Measurements from ENCODE around the gene FURIN.
"Not testable (repeated sequence)": the region's sequence is repeated elsewhere in the genome, so short reads cannot be mapped to it uniquely, and the experiment has no call there.

Gene FURIN

GRCh38 chr15:90845201-90845949, 23.0 kb upstream of the FURIN start:
- no peak for DNase-seq

DNA sequence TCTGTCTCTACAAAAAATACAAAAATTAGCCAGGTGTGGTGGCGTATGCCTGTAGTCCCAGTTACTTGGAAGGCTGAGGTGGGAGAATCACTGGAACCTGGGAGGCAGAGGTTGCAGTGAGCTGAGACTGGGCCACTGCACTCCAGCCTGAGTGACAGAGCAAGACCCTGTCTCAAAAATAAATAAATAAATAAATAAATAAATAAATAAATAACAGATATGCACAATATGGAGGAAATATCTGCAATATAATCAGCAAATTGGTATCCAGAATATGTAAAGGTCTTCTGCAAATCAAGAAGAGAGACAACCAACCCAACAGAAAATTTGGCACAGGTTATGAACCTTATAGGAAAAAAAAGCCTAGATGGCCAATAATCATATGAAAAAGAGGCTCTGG, 19.0 kb upstream of the FURIN start:
- DNase-seq: not testable (repeated sequence)

DNA sequence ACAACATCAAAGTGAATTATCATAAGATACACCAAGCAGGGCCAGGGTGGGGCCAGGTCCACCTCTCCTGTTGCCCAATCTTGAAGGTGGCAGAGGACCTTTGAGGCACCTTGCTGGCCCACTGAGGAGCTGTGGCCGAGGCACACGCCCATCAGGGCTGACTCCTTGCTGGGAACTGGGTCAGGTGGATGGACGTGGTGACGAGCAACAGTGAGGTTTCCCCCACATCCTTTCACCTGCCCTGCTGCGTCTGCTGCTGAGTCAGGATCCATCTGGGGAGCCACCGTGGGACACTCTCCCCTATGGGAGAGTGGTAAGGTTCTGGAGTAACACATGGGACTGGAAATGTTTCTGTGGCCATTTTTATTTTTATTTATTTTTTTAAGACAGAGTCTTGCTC, 17.3 kb upstream of the FURIN start:
- DNase-seq: no peak

GRCh38 chr15:90851940-90852339, 16.4 kb upstream of the FURIN start:
- DNase-seq: peak; percentile 65

- DNase-seq: no peak
Observed at GRCh38 chr15:90855139-90855538, 13.2 kb upstream of the FURIN start.

DNA sequence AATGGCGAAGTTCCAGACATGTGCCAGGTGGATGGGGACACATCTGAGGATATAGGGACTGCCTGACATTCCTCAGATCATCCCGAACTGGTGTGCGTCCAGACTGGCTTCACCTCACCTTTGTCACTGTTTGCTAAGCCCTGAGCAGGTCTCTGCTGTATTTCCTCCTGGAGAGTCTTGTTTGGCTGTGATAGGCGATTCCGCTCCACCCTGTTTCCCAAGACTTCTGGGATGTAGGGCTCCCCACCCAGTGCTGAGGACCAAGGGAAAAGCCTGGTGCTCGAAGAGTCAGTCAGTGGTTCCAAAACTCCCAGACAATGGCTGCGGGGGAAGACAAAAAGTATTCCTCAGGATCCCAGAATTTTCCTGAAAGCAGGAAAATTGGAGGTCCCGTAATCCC, 11.1 kb upstream of the FURIN start:
- no peak for DNase-seq

- DNase-seq: no peak
Observed at GRCh38 chr15:90857883-90858443, 10.4 kb upstream of the FURIN start.

GRCh38 chr15:90859234-90860131, 8.9 kb upstream of the FURIN start:
- DNase-seq: no peak

GRCh38 chr15:90860450-90860849, 7.9 kb upstream of the FURIN start:
- no peak for DNase-seq

DNA sequence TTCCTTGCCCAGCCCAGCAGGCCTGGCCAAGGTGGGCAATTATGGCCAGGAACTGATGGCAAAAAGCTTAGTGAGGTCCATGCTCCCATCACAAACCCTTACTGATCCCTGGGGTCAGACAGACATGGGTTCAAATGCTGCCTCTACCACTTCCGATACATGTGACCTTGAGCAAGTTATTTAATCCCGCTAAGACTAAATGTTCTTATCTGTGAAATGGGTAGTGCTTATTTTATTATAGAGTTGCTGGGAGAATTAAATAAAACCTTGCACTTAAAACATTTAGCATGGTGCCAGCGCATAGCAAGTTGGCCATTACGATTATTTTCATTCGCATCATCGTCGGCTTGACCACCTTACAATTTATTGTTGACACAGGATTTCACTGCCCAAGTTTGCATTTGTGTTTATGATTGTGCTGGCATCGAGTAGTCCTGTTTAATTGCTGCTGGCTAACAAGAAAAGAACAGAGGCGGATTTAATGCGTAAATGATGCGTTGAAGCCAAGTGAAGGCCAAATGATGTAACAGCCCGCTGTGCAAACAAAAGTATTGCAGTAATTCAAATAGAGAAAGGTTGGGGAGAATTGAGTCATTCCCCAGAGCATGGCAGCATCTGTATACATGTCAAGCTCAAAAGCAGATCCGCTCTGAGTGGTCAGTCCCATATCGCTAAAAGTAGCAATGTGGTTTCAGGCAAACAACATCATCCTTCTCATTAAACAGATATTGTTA, 7.3 kb upstream of the FURIN start:
- DNase-seq: no peak

DNA sequence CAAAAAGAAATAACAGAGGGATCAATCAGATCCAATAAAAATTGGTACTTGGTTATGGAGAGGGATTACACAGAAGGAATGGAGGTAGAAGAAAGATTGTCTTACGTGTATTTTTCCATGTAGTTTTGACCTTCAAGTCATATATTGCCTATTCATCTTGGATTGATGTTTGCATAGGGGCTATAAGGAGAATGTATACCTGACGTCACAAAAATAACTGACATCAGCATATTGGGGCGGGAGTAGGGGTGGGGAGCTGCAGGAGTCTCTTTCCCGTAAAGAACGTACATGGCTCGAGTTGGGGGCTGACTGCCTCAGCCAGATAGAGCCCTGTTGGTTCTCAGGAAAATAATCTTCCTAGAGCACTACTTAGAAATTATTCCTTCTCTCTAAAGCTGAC, 5.9 kb upstream of the FURIN start:
- no peak for DNase-seq

DNA sequence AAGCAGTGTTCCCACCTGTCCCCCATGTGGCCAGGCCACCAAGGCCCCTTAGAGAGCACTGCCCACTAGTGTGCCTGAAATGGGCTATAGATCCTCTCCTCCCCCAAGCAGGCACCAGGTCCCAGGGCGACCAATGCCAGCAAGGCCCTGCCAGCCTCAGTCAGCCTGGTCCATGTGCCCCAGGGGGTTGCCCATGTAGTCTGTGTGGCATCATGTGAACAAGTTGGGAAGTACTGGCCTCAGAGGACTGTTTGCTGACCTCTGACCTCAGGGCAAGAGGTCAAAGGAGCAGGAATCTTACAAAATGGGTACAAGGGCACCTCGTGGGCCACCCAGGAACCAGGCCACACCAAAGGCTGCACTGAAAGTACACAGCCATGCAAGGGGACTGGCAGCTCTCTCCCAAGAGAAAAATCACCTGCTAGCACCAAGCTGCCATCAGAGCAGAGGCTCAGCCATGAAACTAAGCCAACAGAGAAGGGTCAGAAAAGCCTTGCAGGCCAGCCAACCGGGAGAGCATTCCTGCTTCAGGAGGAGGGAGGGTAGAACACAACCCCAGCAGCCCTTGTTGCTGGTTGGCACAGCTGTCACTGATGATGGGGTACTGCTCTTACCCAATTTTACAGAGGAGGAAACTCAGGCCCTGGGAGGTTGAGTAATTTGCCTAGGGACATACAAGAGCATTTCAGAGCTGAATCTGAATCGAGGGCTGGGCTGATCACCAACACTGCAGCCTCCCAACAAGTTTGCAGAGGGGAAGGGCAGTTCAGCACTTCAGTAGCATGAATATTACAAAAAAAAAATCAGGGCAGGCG, 5.2 kb upstream of the FURIN start:
- no peak for DNase-seq

DNA sequence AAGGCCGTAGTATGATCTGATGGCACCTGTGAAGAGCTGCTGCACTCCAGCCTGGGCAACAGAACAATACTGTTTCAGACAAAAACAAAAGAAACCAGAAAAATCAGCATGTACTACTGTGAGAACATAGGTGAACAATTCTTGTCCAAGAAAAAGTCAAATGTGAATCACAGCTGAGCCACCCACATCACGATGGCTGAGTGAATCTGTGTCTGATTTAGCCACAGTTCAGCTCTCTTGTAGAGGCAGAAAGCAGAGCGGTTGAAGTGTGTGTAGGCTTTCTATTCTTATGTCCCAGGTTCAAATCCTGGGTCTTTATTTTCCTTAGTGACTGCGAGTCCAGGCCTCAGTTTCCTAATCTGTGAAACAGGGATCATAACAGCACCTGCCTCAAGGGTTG, 4.4 kb upstream of the FURIN start:
- DNase-seq: no peak

DNA sequence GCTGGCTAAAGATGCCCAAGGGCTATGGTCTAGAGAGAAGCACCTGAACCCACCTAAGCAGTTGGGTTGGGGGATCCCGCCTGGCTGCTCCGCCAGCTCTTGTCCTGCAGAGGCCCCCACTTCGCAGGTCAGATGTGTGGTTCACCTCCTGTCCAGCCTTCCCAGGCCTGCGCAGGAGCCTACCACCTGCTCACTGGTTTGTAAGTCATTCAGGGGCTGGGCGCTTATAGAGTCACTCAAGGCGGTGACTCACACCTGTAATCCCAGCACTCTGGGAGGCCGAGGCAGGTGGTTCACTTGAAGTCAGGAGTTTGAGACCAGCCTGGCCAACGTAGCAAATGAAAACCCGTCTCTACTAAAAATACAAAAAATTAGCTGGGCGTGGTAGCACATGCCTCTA, 3.9 kb upstream of the FURIN start:
- no peak for DNase-seq

DNA sequence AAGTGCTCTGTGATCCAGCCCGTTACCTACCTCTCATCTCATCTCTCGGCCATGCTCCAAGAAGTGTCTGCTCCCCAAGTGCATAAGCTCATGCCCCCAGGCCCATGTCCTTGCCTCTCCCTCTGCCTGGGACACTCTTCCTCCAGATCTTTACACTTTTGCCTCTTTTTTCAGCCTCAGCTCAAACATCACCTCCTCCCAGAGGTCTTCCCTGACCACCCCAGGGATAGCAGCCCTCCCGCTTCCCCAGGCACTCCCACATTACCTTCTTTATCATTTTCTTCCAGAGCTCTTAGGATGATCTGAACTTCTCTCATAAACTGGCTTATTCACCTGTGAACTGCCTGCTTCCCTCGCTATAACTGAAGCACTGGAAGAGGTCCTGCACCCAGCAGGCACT, 2.7 kb upstream of the FURIN start:
- DNase-seq: no peak

DNA sequence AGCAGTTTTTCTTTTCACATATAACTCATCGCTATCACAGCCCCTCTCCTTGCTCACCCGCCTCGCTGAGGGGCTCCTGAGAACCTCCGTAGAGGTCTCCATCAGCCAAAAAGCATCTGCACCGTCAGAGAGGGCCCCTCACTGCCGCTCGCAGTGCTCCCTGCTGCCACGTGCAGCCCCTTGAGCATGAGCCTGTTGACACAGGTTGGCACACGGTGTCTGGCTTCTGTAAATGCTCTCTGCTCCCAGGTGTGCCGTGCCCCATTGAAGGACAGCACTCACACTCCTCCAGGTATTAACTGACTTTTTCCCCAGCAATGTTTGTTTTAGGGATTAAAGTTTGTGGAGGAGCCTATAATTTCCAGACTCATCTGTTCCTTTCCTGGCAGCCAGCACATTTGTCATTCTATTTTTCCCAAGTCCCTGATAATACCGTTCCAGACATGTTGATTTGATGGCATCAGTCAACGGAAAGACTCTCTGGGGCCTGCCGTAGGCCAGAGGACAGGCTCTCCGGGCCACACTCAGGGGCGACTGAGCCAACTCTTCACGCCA, 2.1 kb upstream of the FURIN start:
- no peak for DNase-seq

- no peak for DNase-seq
Observed at GRCh38 chr15:90866800-90867199, 1.6 kb upstream of the FURIN start.

DNA sequence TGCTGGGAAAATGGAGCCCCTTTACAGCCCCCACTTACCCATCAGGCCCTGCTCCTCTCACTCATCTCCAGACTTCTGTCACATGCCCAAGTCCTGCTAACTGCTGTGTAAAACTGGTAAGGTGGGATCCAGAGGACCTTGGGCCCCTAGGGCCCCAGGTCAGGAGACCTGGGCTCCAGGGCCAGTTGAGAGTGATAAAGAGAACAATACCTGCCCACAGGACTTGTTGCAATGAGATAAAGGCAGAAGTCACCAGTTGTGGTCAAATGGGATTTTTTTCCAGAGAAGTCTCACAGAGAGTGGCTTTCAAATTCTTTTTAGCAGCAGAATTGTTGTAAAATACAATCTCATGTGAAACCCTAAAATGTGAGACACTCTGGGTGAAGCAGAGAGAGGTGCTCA, 753 bp downstream of the FURIN start:
- DNase-seq: no peak

DNA sequence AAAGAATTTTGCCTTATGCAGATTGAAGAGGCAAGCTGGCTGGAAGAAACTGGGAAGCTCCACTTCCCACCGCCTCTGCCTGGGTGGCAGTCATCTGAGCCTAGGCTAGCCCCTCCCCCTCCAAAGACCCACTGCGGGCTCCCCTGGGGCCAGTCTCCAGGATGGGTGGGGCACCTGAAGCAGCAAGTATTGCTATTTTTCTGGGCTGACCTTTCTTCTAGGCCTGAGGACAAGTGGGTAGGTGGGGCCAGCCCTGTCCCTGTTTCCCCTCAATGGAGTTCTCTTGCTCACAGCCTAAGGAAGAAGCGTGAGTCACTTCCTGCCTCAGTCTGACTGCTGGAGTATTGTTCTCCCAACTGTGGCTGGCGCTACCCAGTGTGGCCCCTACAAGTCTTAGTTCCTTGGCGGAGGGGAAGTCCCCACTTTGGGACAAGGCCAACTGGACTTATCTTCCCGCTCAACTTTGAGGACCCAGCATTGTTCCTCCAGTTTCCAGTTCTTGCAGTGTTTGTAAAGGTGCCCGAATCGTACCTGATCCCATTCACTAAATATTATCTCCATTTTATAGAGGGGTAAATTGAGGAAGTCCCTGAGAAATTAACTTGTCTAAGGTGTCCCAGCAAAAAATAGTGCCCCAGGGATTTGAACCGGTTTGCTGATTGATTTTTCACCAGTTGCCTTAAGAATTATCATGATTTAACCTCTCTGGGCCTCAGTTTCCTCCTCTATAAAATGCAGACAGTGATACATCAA, 1.4 kb downstream of the FURIN start:
- peak; percentile 75 for DNase-seq

DNA sequence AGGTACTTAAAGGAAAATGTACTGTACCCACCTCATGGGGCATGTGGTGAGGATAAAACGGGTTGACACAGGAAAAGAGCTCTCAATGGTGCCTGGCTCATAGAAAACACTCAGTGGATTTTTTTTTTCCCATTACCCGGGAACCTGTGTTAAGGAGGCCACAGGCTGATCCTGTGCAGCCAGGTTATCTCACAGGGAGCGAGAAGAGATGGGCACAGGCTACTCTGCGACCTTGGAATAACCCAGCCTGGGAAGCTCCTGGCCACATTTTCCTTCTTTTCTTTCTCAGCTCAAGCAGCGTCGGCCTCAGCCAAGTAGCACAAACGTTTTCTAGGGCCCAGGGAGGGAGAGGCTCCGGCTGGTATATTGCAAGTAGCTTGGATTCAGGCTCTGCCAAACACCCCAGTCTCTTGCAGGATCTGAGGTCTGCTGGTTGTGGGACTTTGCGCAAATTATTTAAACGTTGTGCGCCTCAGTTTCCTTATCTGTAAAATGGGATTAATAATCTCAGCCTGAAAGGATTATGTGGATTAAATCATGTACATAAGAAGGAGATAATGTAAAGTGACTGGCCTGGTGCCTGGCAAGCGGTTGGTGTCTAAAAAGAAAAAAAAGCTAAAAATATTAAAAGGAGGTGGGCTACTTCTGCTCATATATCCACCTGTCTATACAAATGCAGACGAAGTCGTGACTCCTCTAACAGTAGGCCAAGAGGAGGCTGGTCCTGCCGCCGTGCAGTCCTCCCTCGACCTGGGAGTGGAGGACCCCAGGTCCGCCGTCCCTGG, 2.2 kb downstream of the FURIN start:
- no peak for DNase-seq
